RPMI7951 (cell line): ENCODE results near the gene NPY1R. TPM values are rescaled to one million over a fixed set of nuclear protein-coding genes. Genes with fewer than 3 reads are reported as not detected.

ENCODE experiments used
- DNase-seq: peaks from one replicate; pipeline ENCODE4 v3.0.0-alpha.2; 2012; ENCODE audit warnings: low read depth
- total RNA-seq: library from RNA; depleted of rRNA; stranded (reverse); fragments of >200 nt; shearing (Covaris generic); gene quantifications from 2 replicates; pipeline ENCODE4 v1.2.3, GENCODE V29; 2014; rRNA removed

NPY1R gene
- total RNA-seq, 1 experiment from 2014 or later, result not detected

- no peak for DNase-seq
Observed at GRCh38 chr4:163279713-163280112, 52.7 kb downstream of the NPY1R start.

GRCh38 chr4:163274861-163275260 lies 57.5 kb downstream of the NPY1R start:
- DNase-seq, result no peak

Other genes with a start within 250 kb of the NPY1R start
- gene NAF1, start 165.7 kb downstream of the NPY1R start, total RNA-seq, result 4.3 and 5.5 TPM in 2 replicates
- gene NPY5R, start 11.3 kb upstream of the NPY1R start, total RNA-seq, result not detected in 2 replicates
- gene TKTL2, start 141.2 kb upstream of the NPY1R start, total RNA-seq, result not detected in 2 replicates
- gene TMA16, start 162.1 kb upstream of the NPY1R start, total RNA-seq, result 31.5 and 35.1 TPM in 2 replicates